Upper lobe of right lung (tissue), 1 donor: Measurements from ENCODE around the gene DIP2C. TPM values are rescaled to one million over a fixed set of nuclear protein-coding genes. Genes with fewer than 3 reads are reported as not detected.
"Not testable (repeated sequence)": the region's sequence is repeated elsewhere in the genome, so short reads cannot be mapped to it uniquely, and the experiment has no call there.

Source experiments
- ATAC-seq: fragments of 200-7000 bp; cut with Tn5 transposase; one replicate; pipeline ENCODE4 v1.9.1; 2020; ENCODE audit warnings: mild to moderate bottlenecking, moderate library complexity
- DNase-seq: peaks from one replicate; pipeline ENCODE4 v3.0.0-alpha.2; 2020
- H3K27ac ChIP-seq: fragments of 200-600 bp; one replicate; pipeline ENCODE4 v1.8.0; 2022
- H3K27me3 ChIP-seq: fragments of 200-600 bp; one replicate; pipeline ENCODE4 v1.8.0; 2022; ENCODE audit warnings: mild to moderate bottlenecking
- H3K36me3 ChIP-seq: fragments of 200-600 bp; one replicate; pipeline ENCODE4 v1.8.0; 2022
- H3K4me1 ChIP-seq: fragments of 200-600 bp; one replicate; pipeline ENCODE4 v1.8.0; 2022
- H3K4me3 ChIP-seq: fragments of 200-600 bp; one replicate; pipeline ENCODE4 v1.8.0; 2022; ENCODE audit warnings: mild to moderate bottlenecking
- H3K9me3 ChIP-seq: fragments of 200-600 bp; one replicate; pipeline ENCODE4 v1.8.0; 2022
- CTCF ChIP-seq: fragments of 200-600 bp; IDR thresholded peaks from one replicate; pipeline ENCODE4 v1.8.0; 2022; ENCODE audit warnings: antibody characterized with exemption
- intact Hi-C: fragments of 100-400 bp; cut with DNase I; formaldehyde crosslinking; loops from one replicate; pipeline ENCODE4 v1.11.0; 2022
- total RNA-seq: library from RNA; stranded (reverse); fragmentation: NEBNext Ultra II Directional; extraction: Animal tissue kit (Norgen Biotek cat#: 25700); gene quantifications from one replicate; pipeline ENCODE4 v1.2.1, GENCODE V29; 2021
- donor health status: DM: no; HTN: yes; CAD: no; lungs with severe emphysema.

Gene DIP2C
- total RNA-seq, 1 donor from 2014 or later: 17.3 TPM

- Histone ChIP-seq H3K27me3 (no peaks in the 10 kb centered on the region), H3K4me3 (no peak overlapping the region), H3K36me3 (peaks cover 30% of the 10 kb centered on the region), H3K9me3 (no peaks in the 10 kb centered on the region), H3K27ac (no peak overlapping the region), H3K4me1 (no peaks in the 10 kb centered on the region)
- intact Hi-C loops: no loop called here
- TF ChIP-seq CTCF: no peak
- ATAC-seq (no peak), DNase-seq (no peak)
Measured at GRCh38 chr10:369684-370448, 319.6 kb downstream of the DIP2C start.

DNA sequence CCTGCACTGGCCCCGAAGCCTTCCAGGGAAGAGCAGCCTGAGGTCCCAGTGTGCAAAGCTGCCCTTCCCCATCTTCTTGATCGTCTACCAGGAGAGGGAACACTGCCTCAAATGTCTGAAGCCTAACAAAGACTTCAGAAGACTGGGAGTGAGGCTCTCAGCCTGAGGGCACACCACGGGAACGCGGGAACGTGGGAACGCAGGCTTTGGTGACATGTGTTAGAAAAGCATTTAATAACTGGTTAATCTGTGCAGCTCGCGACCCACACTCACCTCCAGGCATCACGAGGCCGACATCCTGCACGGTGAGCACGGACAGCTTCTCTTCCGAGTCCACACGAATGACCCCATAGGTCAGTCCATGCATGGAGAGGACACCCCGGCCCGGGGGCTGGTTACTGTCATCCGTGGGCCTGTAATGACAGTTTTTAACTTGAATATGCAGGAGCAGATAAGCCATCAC lies 320.2 kb downstream of the DIP2C start:
- no peak for ATAC-seq
- no peak for DNase-seq
- TF ChIP-seq CTCF: no peak
- intact Hi-C loops: no loop called here
- no peaks in the 10 kb centered on the region for H3K9me3 ChIP-seq
- H3K27ac ChIP-seq: no peak overlapping the region
- H3K27me3 ChIP-seq: no peaks in the 10 kb centered on the region
- H3K4me3 ChIP-seq: no peak overlapping the region
- H3K36me3 ChIP-seq: peaks cover 34% of the 10 kb centered on the region
- no peaks in the 10 kb centered on the region for H3K4me1 ChIP-seq

GRCh38 chr10:368579-369220 lies 320.8 kb downstream of the DIP2C start:
- no peaks in the 10 kb centered on the region for H3K9me3 ChIP-seq
- ATAC-seq (peak; percentile 14), DNase-seq (no peak)
- intact Hi-C loops: no loop called here
- TF ChIP-seq CTCF: no peak
- H3K27me3 ChIP-seq: no peaks in the 10 kb centered on the region
- H3K4me1 ChIP-seq: no peaks in the 10 kb centered on the region
- H3K4me3 ChIP-seq: no peak overlapping the region
- peaks cover 39% of the 10 kb centered on the region for H3K36me3 ChIP-seq
- no peak overlapping the region for H3K27ac ChIP-seq

DNA sequence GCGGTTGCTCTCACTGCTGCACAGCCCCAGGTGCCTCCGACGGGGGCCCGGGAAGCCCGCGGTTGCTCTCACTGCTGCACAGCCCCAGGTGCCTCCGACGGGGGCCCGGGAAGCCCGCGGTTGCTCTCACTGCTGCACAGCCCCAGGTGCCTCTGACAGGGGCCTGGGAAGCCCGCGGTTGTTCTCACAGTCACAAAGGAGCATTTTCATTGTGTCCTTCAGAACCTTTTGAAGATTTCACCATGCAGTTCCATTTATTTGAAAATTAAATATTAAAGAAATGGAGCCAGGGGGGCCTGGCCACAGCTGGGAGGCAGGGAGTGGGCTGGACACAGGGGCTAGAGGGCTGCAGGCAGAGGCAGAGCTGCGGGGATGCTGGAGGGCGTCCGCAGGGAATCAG lies 321.4 kb downstream of the DIP2C start:
- H3K9me3 ChIP-seq, H3K4me1 ChIP-seq, H3K4me3 ChIP-seq, ATAC-seq, intact Hi-C loops, H3K27me3 ChIP-seq, DNase-seq, H3K27ac ChIP-seq: not testable (repeated sequence)
- H3K36me3 ChIP-seq: peaks cover 44% of the 10 kb centered on the region

DNA sequence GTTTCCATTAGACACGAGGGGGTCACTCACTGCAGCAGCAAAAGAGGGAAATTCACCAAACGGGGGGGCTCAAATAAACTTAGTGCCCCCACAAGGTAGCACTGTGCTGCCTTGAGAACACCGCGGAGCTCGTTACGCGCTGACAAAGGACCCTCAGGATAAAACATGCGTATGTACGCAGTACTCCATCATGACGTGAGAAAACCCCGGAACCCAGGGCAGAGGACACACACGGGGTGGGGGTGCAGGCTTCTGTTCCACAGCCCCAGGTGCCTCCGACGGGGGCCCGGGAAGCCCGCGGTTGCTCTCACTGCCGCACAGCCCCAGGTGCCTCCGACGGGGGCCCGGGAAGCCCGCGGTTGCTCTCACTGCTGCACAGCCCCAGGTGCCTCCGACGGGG lies 321.8 kb downstream of the DIP2C start:
- ATAC-seq (no peak), DNase-seq (no peak)
- H3K9me3 ChIP-seq: no peaks in the 10 kb centered on the region
- H3K4me3 ChIP-seq: no peak overlapping the region
- no peaks in the 10 kb centered on the region for H3K4me1 ChIP-seq
- H3K27me3 ChIP-seq: no peaks in the 10 kb centered on the region
- intact Hi-C loops: no loop called here
- H3K27ac ChIP-seq: no peak overlapping the region
- TF ChIP-seq CTCF: no peak
- peaks cover 49% of the 10 kb centered on the region for H3K36me3 ChIP-seq

DNA sequence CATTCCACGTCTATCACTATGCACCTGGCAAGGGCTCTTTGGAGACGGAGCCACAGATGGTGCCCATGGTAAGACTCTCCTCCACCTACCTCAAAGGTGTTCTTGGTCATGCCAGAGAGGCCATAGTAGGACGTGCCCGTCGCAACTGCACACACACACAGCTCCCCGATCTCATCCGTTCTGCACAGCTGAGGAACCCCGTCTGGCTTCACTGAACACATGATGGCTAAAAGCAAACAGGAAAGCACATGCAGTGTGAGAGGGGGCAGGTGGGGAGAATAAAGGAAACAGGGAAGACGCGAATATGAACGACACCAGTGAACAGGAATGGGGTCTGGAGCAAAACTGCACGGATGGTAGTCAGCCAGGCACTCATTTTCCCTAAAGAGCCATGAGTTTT lies 323.3 kb downstream of the DIP2C start:
- H3K27ac ChIP-seq: no peak overlapping the region
- H3K27me3 ChIP-seq: no peaks in the 10 kb centered on the region
- H3K4me1 ChIP-seq: no peaks in the 10 kb centered on the region
- TF ChIP-seq CTCF: no peak
- H3K36me3 ChIP-seq: peaks cover 64% of the 10 kb centered on the region
- ATAC-seq: no peak
- DNase-seq: no peak
- H3K4me3 ChIP-seq: no peak overlapping the region
- no peaks in the 10 kb centered on the region for H3K9me3 ChIP-seq
- intact Hi-C loops: no loop called here
